ENCODE results near the gene TRIM32. TPM values are rescaled to one million over a fixed set of nuclear protein-coding genes. Genes with fewer than 3 reads are reported as not detected.

Gene TRIM32
- total RNA-seq, 2 experiments from 2014 or later, result 11.4 to 13.9 TPM

- Histone ChIP-seq H4K20me1 (ENCODE audit: insufficient read depth, low read length) (no peaks in the 10 kb centered on the region), H2AFZ (ENCODE audit: low read length) (peak overlapping the region; percentile 98; the same call in 1 of the 2 replicates), H3K4me1 (ENCODE audit: insufficient read depth, low read length, poor library complexity, severe bottlenecking) (peaks cover 17% of the 10 kb centered on the region), H3K9me2 (ENCODE audit: insufficient read depth, low read length) (no peaks in the 10 kb centered on the region), H3K9me3 (ENCODE audit: low read length) (peaks cover 11% of the 10 kb centered on the region), H3K79me2 (ENCODE audit: insufficient read depth, low read depth, low read length) (peaks cover 7% of the 10 kb centered on the region; the same call in 1 of the 2 replicates), H3K27ac (ENCODE audit: low read depth, low read length, poor library complexity, severe bottlenecking) (no peak overlapping the region), H3K4me3 (ENCODE audit: low read depth, low read length, poor library complexity, severe bottlenecking) (peak overlapping the region; percentile 81), H3K36me3 (ENCODE audit: insufficient read depth, low read length) (no peaks in the 10 kb centered on the region), H3K4me2 (ENCODE audit: low read length) (peak overlapping the region; percentile 99; the same call in 1 of the 2 replicates)
- POLR2A ChIA-PET, result interaction anchor here (1.1 to 2.3 kb wide), 5 partner anchors 9 to 78 kb away, joined by 3 to 19 read pairs (median 4); no protein-coding TSS in a partner anchor
- BruUV-seq (replicated peaks), result no TSS peak
- DNase-seq (ENCODE audit: low spot score), result no peak
- CTCF ChIA-PET (ENCODE audit: unreplicated experiment), result no interaction called here
- intact Hi-C loops (cut with micrococcal nuclease; ENCODE audit: unreplicated experiment), result no loop called here
- TF ChIP-seq CTCF (conservative IDR thresholded peaks at IDR 0.05; ENCODE audit: low read length) (no peak), EZH2phosphoT487 (IDR thresholded peaks at IDR 0.05; ENCODE audit: borderline replicate concordance, low read depth, low read length) (no peak)
Measured at GRCh38 chr9:116686135-116686534, 970 bp upstream of the TRIM32 start.

- Histone ChIP-seq H3K36me3 (ENCODE audit: insufficient read depth, low read length) (no peaks in the 10 kb centered on the region), H3K27ac (ENCODE audit: low read depth, low read length, poor library complexity, severe bottlenecking) (no peak overlapping the region), H3K9me2 (ENCODE audit: insufficient read depth, low read length) (no peaks in the 10 kb centered on the region), H2AFZ (ENCODE audit: low read length) (peak overlapping the region; percentile 98), H3K9me3 (ENCODE audit: low read length) (peaks cover 11% of the 10 kb centered on the region), H3K4me3 (ENCODE audit: low read depth, low read length, poor library complexity, severe bottlenecking) (peak overlapping the region; percentile 81), H3K79me2 (ENCODE audit: insufficient read depth, low read depth, low read length) (peaks cover 7% of the 10 kb centered on the region; the same call in 1 of the 2 replicates), H3K4me2 (ENCODE audit: low read length) (peak overlapping the region; percentile 99), H4K20me1 (ENCODE audit: insufficient read depth, low read length) (no peaks in the 10 kb centered on the region), H3K4me1 (ENCODE audit: insufficient read depth, low read length, poor library complexity, severe bottlenecking) (peaks cover 20% of the 10 kb centered on the region)
- DNase-seq (ENCODE audit: low spot score), result no peak
- TF ChIP-seq EZH2phosphoT487 (IDR thresholded peaks at IDR 0.05; ENCODE audit: borderline replicate concordance, low read depth, low read length) (no peak), CTCF (conservative IDR thresholded peaks at IDR 0.05; ENCODE audit: low read length) (no peak)
- intact Hi-C loops (cut with micrococcal nuclease; ENCODE audit: unreplicated experiment), result no loop called here
- ChIA-PET CTCF (ENCODE audit: unreplicated experiment) (interaction anchor here (0.7 kb wide), 1 partner anchor 45 kb away, joined by 9 read pairs; no protein-coding TSS in a partner anchor), POLR2A (interaction anchor here (0.5 to 2.3 kb wide), 12 partner anchors 8 to 1844 kb away, joined by 3 to 19 read pairs (median 3); no protein-coding TSS in a partner anchor)
- BruUV-seq (replicated peaks), result no TSS peak
Measured at GRCh38 chr9:116686693-116687073, 422 bp upstream of the TRIM32 start.

- CTCF ChIA-PET (ENCODE audit: unreplicated experiment), result no interaction called here
Measured at GRCh38 chr9:116687754-116688135, 640 bp downstream of the TRIM32 start.

More at GRCh38 chr9:116687754-116688135, 640 bp downstream of the TRIM32 start:
- Histone ChIP-seq H3K4me1 (ENCODE audit: insufficient read depth, low read length, poor library complexity, severe bottlenecking) (peaks cover 27% of the 10 kb centered on the region), H3K36me3 (ENCODE audit: insufficient read depth, low read length) (no peaks in the 10 kb centered on the region), H4K20me1 (ENCODE audit: insufficient read depth, low read length) (no peaks in the 10 kb centered on the region), H3K9me2 (ENCODE audit: insufficient read depth, low read length) (no peaks in the 10 kb centered on the region), H3K79me2 (ENCODE audit: insufficient read depth, low read depth, low read length) (peaks cover 7% of the 10 kb centered on the region; the same call in 1 of the 2 replicates), H3K9me3 (ENCODE audit: low read length) (peaks cover 11% of the 10 kb centered on the region), H3K4me3 (ENCODE audit: low read depth, low read length, poor library complexity, severe bottlenecking) (peak overlapping the region; percentile 81), H2AFZ (ENCODE audit: low read length) (peak overlapping the region; percentile 62; the same call in 1 of the 2 replicates), H3K4me2 (ENCODE audit: low read length) (peak overlapping the region; percentile 99), H3K27ac (ENCODE audit: low read depth, low read length, poor library complexity, severe bottlenecking) (no peak overlapping the region)
- POLR2A ChIA-PET, result interaction anchor here (0.8 to 2.3 kb wide), 4 partner anchors 9 to 76 kb away, joined by 3 to 19 read pairs (median 7); no protein-coding TSS in a partner anchor
- no TSS peak for BruUV-seq (replicated peaks)
- DNase-seq (ENCODE audit: low spot score), result peak; percentile 19
- intact Hi-C loops (cut with micrococcal nuclease; ENCODE audit: unreplicated experiment), result no loop called here
- no peak for TF ChIP-seq EZH2phosphoT487 (IDR thresholded peaks at IDR 0.05; ENCODE audit: borderline replicate concordance, low read depth, low read length)
